Hematopoietic multipotent progenitor cell treated with erythropoietin and hydrocortisone succinate and interleukin-3 and kit ligand, for 8 days (in vitro differentiated cells): ENCODE measurements around the gene EED.

ENCODE experiments used
- DNase-seq: peaks from one replicate; pipeline ENCODE4 v3.0.0-alpha.2; 2015

Gene EED

GRCh38 chr11:86244522-86245368, at the start of gene EED:
EED (plus strand) TSS chr11:86244753; CDS start chr11:86245230, 477 bp downstream.
- DNase-seq, result peak; percentile 94

- no peak for DNase-seq
These were observed 49.6 kb upstream of the EED start for GRCh38 chr11:86194998-86195397.

- peak; percentile 48 for DNase-seq
These were observed 48.4 kb upstream of the EED start for GRCh38 chr11:86196085-86196696.

GRCh38 chr11:86196913-86197312, 47.6 kb upstream of the EED start:
- DNase-seq, result peak; percentile 89

- peak; percentile 96 for DNase-seq
These were observed 47.1 kb upstream of the EED start for GRCh38 chr11:86197448-86197847.

GRCh38 chr11:86198139-86198538, 46.4 kb upstream of the EED start:
- peak; percentile 65 for DNase-seq

- no peak for DNase-seq
These were observed 45.2 kb upstream of the EED start for GRCh38 chr11:86199354-86199753.

- DNase-seq, result no peak
These were observed 43.1 kb upstream of the EED start for GRCh38 chr11:86201371-86201884.

- DNase-seq, result peak; percentile 72
These were observed 42.6 kb upstream of the EED start for GRCh38 chr11:86202013-86202336.

- no peak for DNase-seq
These were observed 40.2 kb upstream of the EED start for GRCh38 chr11:86204356-86204755.

GRCh38 chr11:86205421-86206336, 38.9 kb upstream of the EED start:
- DNase-seq, result peak; percentile 29

GRCh38 chr11:86206337-86206695, 38.2 kb upstream of the EED start:
- DNase-seq, result no peak

GRCh38 chr11:86207413-86207812, 37.1 kb upstream of the EED start:
- no peak for DNase-seq

GRCh38 chr11:86208572-86208971, 36.0 kb upstream of the EED start:
- no peak for DNase-seq

- no peak for DNase-seq
These were observed 34.5 kb upstream of the EED start for GRCh38 chr11:86209806-86210657.

- DNase-seq, result no peak
These were observed 33.7 kb upstream of the EED start for GRCh38 chr11:86210898-86211297.

GRCh38 chr11:86211619-86212018, 32.9 kb upstream of the EED start:
- DNase-seq, result no peak

- DNase-seq, result no peak
These were observed 32.4 kb upstream of the EED start for GRCh38 chr11:86212019-86212611.

GRCh38 chr11:86214710-86215109, 29.8 kb upstream of the EED start:
- DNase-seq, result no peak

- peak; percentile 89 for DNase-seq
These were observed 26.1 kb upstream of the EED start for GRCh38 chr11:86218125-86219084.
